Measurements from ENCODE around the gene ADRM1.

- TF ChIP-seq CTCF (IDR thresholded peaks at IDR 0.05; ENCODE audit: insufficient read depth, low read depth, low read length), result no peak
- TF ChIP-seq EZH2 (IDR thresholded peaks at IDR 0.05; ENCODE audit: insufficient read depth, low read length), result no peak
These were observed 18.7 kb downstream of the ADRM1 start for GRCh38 chr20:62321521-62321948.

Measured in astrocyte (in vitro differentiated cells and primary cell).